Measurements from ENCODE around the gene IER2. TPM values are rescaled to one million over a fixed set of nuclear protein-coding genes. Genes with fewer than 3 reads are reported as not detected.

The IER2 gene
- total and polyA plus RNA-seq, 12 donors, result 19.2 to 54.6 (median 36.0) TPM

DNA sequence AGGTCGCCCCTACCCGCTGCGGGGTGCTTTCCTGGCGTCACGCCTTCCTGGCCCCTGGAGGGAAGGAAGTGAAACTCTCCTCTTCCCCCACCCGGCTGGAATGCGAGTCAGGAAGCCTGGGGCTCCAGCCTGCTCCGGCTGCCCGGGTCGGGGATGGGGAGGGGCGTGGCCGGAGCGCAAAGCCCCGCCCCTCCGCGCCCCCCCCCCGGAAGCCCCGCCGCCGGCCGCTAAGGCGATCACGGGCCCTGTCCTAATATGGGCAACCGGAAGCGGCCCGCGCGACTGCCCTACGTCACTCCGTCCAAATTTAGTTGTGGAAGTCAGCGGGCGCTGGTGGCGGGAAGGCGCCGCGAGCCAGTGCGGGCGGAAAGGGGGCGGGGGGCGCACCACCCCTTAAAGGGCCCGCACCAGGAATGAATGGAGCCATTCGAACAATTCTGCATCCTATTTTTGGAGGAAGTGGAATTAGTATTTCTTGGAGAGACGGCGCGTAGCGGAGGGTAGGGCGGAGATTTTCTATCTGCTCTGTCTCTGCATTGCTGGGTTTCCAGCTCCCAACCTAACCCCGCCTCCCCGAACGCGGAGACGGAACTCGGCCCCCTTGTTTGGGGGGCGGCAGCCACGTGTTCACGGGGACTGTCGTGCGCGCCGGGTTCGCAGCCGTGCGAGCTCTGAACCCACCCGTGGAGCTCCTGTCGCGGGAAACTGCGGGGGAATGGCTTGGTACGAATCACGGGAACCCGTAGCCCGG lies 1.6 kb downstream of the IER2 start:
- 0 to 1% methylated on average over 69 to 71 of the region's 71 CpGs for WGBS, 2 donors
- Histone ChIP-seq H3K27me3 (no peaks in the 10 kb centered on the region), H3K4me3 (peak overlapping the region; percentile 64 to 100 (median 92)), H3K27ac (peak overlapping the region; percentile 91 to 100 (median 98)), H3K4me1 (peaks cover 0 to 47% (median 38%) of the 10 kb centered on the region in 9 donors), H3K9me3 (no peaks in the 10 kb centered on the region), H3K36me3 (peaks cover 0 to 11% (median 0%) of the 10 kb centered on the region in 9 donors)
- peak; percentile 97 to 98 for DNase-seq
- intact Hi-C loops (cut with DNase I), result loop anchor here in 7 of 10 donors (1.0 to 10.0 kb wide), 14 partner anchors 15 to 696 kb away; partner anchors contain the start of genes LYL1 (in 7 of the 7), TRMT1 (in 4 of the 7), JUNB (in 2 of the 7) and NACC1 (in 2 of the 7)
- TF ChIP-seq, protein P1, sequence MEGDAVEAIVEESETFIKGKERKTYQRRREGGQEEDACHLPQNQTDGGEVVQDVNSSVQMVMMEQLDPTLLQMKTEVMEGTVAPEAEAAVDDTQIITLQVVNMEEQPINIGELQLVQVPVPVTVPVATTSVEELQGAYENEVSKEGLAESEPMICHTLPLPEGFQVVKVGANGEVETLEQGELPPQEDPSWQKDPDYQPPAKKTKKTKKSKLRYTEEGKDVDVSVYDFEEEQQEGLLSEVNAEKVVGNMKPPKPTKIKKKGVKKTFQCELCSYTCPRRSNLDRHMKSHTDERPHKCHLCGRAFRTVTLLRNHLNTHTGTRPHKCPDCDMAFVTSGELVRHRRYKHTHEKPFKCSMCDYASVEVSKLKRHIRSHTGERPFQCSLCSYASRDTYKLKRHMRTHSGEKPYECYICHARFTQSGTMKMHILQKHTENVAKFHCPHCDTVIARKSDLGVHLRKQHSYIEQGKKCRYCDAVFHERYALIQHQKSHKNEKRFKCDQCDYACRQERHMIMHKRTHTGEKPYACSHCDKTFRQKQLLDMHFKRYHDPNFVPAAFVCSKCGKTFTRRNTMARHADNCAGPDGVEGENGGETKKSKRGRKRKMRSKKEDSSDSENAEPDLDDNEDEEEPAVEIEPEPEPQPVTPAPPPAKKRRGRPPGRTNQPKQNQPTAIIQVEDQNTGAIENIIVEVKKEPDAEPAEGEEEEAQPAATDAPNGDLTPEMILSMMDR (IDR thresholded peaks at IDR 0.05), result peak in 2 of 9 donors; percentile 6 to 24
- peak; percentile 67 to 82 (median 72) for ATAC-seq

DNA sequence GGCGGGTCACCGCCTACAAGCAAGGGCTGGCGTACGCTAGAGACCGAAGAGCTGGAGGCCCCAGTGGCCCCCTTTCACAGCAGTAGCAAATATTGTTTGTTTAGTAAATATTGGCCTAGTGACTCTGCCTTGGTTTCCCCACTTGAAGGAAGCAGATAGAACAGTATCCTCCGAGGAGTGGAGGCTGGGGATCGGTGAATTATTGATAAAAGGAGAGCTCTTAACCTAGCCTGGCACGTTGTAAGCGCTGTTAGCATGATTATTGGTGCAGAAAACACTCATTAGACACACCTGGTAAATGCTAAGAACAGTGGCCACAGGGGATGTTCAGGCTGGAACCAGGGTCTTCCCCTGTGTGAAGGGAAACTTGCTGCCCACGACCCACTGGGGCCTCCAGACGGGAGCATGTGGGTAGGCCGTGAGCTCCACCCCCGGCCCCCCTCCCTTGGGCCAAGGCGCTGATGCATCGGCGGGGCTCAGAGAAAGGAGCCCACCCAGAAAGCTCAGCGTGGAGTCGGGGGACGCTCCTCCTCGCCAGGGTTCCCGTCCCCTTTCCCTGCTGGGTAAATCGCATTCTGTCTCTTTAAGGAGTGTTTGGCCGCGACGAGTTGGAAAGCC lies 2.3 kb downstream of the IER2 start:
- peaks cover 0 to 49% (median 39%) of the 10 kb centered on the region in 9 donors for H3K4me1 ChIP-seq
- TF ChIP-seq, protein P1 (IDR thresholded peaks at IDR 0.05), result no peak
- DNase-seq, result no peak
- ATAC-seq, result peak in 5 of 8 donors; percentile 0 to 3 (median 1)
- peaks cover 0 to 11% (median 0%) of the 10 kb centered on the region in 9 donors for H3K36me3 ChIP-seq
- 0 to 1% methylated on average over 25 of the region's 25 CpGs for WGBS, 2 donors
- H3K27ac ChIP-seq, result peak overlapping the region; percentile 86 to 100 (median 98)
- no peaks in the 10 kb centered on the region for H3K9me3 ChIP-seq
- intact Hi-C loops (cut with DNase I), result loop anchor here in 7 of 10 donors (2.0 to 10.0 kb wide), 10 partner anchors 14 to 695 kb away; partner anchors contain the start of genes LYL1 (in 4 of the 7), TRMT1 (in 3 of the 7), JUNB (in 2 of the 7) and NACC1 (in 2 of the 7)
- no peaks in the 10 kb centered on the region for H3K27me3 ChIP-seq
- H3K4me3 ChIP-seq, result peak overlapping the region; percentile 64 to 100 (median 88)

DNA sequence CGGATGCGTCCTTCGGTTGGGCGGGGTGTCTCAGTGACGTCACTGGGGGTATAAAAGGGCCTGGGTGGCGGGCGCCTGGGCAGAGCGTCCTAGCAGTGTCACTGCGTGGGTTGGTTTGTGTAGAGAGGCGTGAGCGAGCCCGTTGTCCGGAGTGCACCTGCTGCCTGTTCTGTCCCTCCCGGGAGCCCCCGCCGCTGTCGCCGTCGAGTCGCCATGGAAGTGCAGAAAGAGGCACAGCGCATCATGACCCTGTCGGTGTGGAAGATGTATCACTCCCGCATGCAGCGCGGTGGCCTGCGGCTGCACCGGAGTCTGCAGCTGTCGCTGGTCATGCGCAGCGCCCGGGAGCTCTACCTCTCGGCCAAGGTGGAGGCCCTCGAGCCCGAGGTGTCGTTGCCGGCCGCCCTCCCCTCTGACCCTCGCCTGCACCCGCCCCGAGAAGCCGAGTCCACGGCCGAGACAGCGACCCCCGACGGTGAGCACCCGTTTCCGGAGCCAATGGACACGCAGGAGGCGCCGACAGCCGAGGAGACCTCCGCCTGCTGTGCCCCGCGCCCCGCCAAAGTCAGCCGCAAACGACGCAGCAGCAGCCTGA lies 2.9 kb downstream of the IER2 start:
- H3K4me1 ChIP-seq, result peaks cover 0 to 48% (median 38%) of the 10 kb centered on the region in 9 donors
- WGBS, 2 donors, result 4 to 10% methylated on average over 55 to 59 of the region's 59 CpGs
- intact Hi-C loops (cut with DNase I), result loop anchor here in 7 of 10 donors (2.0 to 10.0 kb wide), 10 partner anchors 14 to 694 kb away; partner anchors contain the start of genes LYL1 (in 4 of the 7), TRMT1 (in 3 of the 7), JUNB (in 2 of the 7) and NACC1 (in 2 of the 7)
- peaks cover 0 to 11% (median 0%) of the 10 kb centered on the region in 9 donors for H3K36me3 ChIP-seq
- H3K9me3 ChIP-seq, result no peaks in the 10 kb centered on the region
- peak overlapping the region; percentile 86 to 100 (median 98) for H3K27ac ChIP-seq
- ATAC-seq (peak; percentile 48 to 74 (median 64)), DNase-seq (peak; percentile 96 to 97)
- peak overlapping the region; percentile 64 to 100 (median 88) for H3K4me3 ChIP-seq
- TF ChIP-seq, protein P1 (IDR thresholded peaks at IDR 0.05), result peak in 4 of 9 donors; percentile 19 to 47 (median 32)
- H3K27me3 ChIP-seq, result no peaks in the 10 kb centered on the region
